Natural killer cell (primary cell): ENCODE results near the gene SASH1. TPM values are rescaled to one million over a fixed set of nuclear protein-coding genes. Genes with fewer than 3 reads are reported as not detected.

ENCODE experiments used
- ATAC-seq, 3 donors: fragments of 150-1000 bp in 2 of 3; fragments of 200-7000 bp in 1 of 3; cut with Tn5 transposase; 1 replicate in 1 of 3; 2 replicates in 2 of 3; pipeline ENCODE4 v1.10.0; 2021; ENCODE audit warnings: mild to moderate bottlenecking in 2 of 3, moderate library complexity in 2 of 3
- DNase-seq, 2 donors: peaks; one replicate each; pipeline versions ENCODE4 v3.0.0 to v3.0.0-alpha.2; 2013 to 2021; ENCODE audit warnings: mixed read lengths in 1 of 2
- H3K27ac ChIP-seq: one replicate; pipeline ENCODE4 v1.5.1; 2013; ENCODE audit warnings: mild to moderate bottlenecking, low read length
- H3K27me3 ChIP-seq: one replicate; pipeline ENCODE4 v1.6.1; 2013; ENCODE audit warnings: low read length; ENCODE audit not compliant: control insufficient read depth, insufficient read depth
- H3K36me3 ChIP-seq: one replicate; pipeline ENCODE4 v1.6.1; 2013; ENCODE audit warnings: low read length; ENCODE audit not compliant: control insufficient read depth, insufficient read depth
- H3K4me1 ChIP-seq: one replicate; pipeline ENCODE4 v1.6.1; 2013; ENCODE audit warnings: low read length; ENCODE audit not compliant: control insufficient read depth, insufficient read depth
- H3K4me3 ChIP-seq: one replicate; pipeline ENCODE4 v1.5.1; 2013; ENCODE audit warnings: low read length
- H3K9me3 ChIP-seq: one replicate; pipeline ENCODE4 v1.6.1; 2013; ENCODE audit warnings: low read length; ENCODE audit not compliant: control insufficient read depth, insufficient read depth
- H3K27ac Mint-ChIP-seq, 2 donors: one replicate each; pipeline ENCODE4 v1.8.0; 2022; ENCODE audit warnings: mild to moderate bottlenecking in 2 of 2, mixed read lengths in 2 of 2, moderate library complexity in 1 of 2
- H3K27me3 Mint-ChIP-seq, 2 donors: one replicate each; pipeline ENCODE4 v1.8.0; 2022; ENCODE audit warnings: low read depth in 2 of 2, mixed read lengths in 2 of 2
- H3K36me3 Mint-ChIP-seq: one replicate; pipeline ENCODE4 v1.8.0; 2022; ENCODE audit warnings: mixed read lengths
- H3K4me1 Mint-ChIP-seq, 2 donors: one replicate each; pipeline ENCODE4 v1.8.0; 2022; ENCODE audit warnings: mixed read lengths in 2 of 2
- H3K4me3 Mint-ChIP-seq: one replicate; pipeline ENCODE4 v1.8.0; 2022; ENCODE audit warnings: mild to moderate bottlenecking, moderate library complexity, mixed read lengths
- H3K9me3 Mint-ChIP-seq, 2 donors: one replicate each; pipeline ENCODE4 v1.8.0; 2022; ENCODE audit warnings: mixed read lengths in 2 of 2
- CTCF ChIP-seq: fragments of 200-600 bp; IDR thresholded peaks from one replicate; pipeline ENCODE4 v1.8.0; 2022; ENCODE audit warnings: antibody characterized with exemption
- WGBS: methylation state at CpG from one replicate; pipeline ENCODE4 v1.1.7; 2013; ENCODE audit warnings: missing lambda C conversion rate; ENCODE audit not compliant: insufficient coverage; 5-methylcytosine and 5-hydroxymethylcytosine counted together
- intact Hi-C: fragments of 100-400 bp; cut with micrococcal nuclease; formaldehyde crosslinking; loops from one replicate; pipeline ENCODE4 v1.14.2; 2022
- total RNA-seq, 4 donors: library from RNA; stranded (reverse); fragments of 120-200 nt in 1 of 4; gene quantifications; one replicate each; pipeline versions ENCODE4 v1.2.3 to v1.2.4, GENCODE V29; 2013 to 2022

Gene SASH1
- total RNA-seq, 3 donors from 2014 or later (not counting 1 experiment from before 2014, with no cell fraction given), result 0.63 to 6.2 (median 2.7) TPM

- no peak overlapping the region for H3K27ac Mint-ChIP-seq
- no peak for DNase-seq
- no peaks in the 10 kb centered on the region for H3K36me3 Mint-ChIP-seq
- 81% methylated on average over 6 of the region's 6 CpGs for WGBS
- no peaks in the 10 kb centered on the region for H3K27me3 ChIP-seq
- intact Hi-C loops, result no loop called here
- no peak overlapping the region for H3K27ac ChIP-seq
- no peak overlapping the region for H3K4me3 ChIP-seq
- H3K27me3 Mint-ChIP-seq, result peaks cover 16 to 47% of the 10 kb centered on the region in 2 donors
- no peaks in the 10 kb centered on the region for H3K36me3 ChIP-seq
- no peaks in the 10 kb centered on the region for H3K9me3 Mint-ChIP-seq
- TF ChIP-seq CTCF, result no peak
- H3K9me3 ChIP-seq, result no peaks in the 10 kb centered on the region
- no peaks in the 10 kb centered on the region for H3K4me1 Mint-ChIP-seq
- no peak for ATAC-seq
- H3K4me1 ChIP-seq, result no peaks in the 10 kb centered on the region
- H3K4me3 Mint-ChIP-seq, result no peak overlapping the region
Observed at GRCh38 chr6:148502773-148503135, 160.1 kb downstream of the SASH1 start.

GRCh38 chr6:148503703-148504102, 161.1 kb downstream of the SASH1 start:
- no peaks in the 10 kb centered on the region for H3K9me3 Mint-ChIP-seq
- no CpG with 5 or more reads among the region's 1 CpG for WGBS
- Histone ChIP-seq H3K4me3 (no peak overlapping the region), H3K27me3 (no peaks in the 10 kb centered on the region), H3K9me3 (no peaks in the 10 kb centered on the region), H3K36me3 (no peaks in the 10 kb centered on the region), H3K27ac (no peak overlapping the region), H3K4me1 (no peaks in the 10 kb centered on the region)
- no peak for DNase-seq
- no peak overlapping the region for H3K27ac Mint-ChIP-seq
- intact Hi-C loops, result no loop called here
- no peak for ATAC-seq
- peaks cover 16 to 56% of the 10 kb centered on the region in 2 donors for H3K27me3 Mint-ChIP-seq
- no peaks in the 10 kb centered on the region for H3K36me3 Mint-ChIP-seq
- H3K4me3 Mint-ChIP-seq, result no peak overlapping the region
- TF ChIP-seq CTCF, result no peak
- H3K4me1 Mint-ChIP-seq, result no peaks in the 10 kb centered on the region

GRCh38 chr6:148507774-148508173, 165.1 kb downstream of the SASH1 start:
- H3K27ac Mint-ChIP-seq, result no peak overlapping the region
- intact Hi-C loops, result no loop called here
- Histone ChIP-seq H3K27ac (no peak overlapping the region), H3K4me3 (no peak overlapping the region), H3K9me3 (no peaks in the 10 kb centered on the region), H3K4me1 (no peaks in the 10 kb centered on the region), H3K27me3 (no peaks in the 10 kb centered on the region), H3K36me3 (no peaks in the 10 kb centered on the region)
- no peak overlapping the region for H3K4me3 Mint-ChIP-seq
- ATAC-seq (no peak), DNase-seq (no peak)
- TF ChIP-seq CTCF, result no peak
- 81% methylated on average over 5 of the region's 5 CpGs for WGBS
- H3K27me3 Mint-ChIP-seq, result peaks cover 12 to 41% of the 10 kb centered on the region in 2 donors
- H3K9me3 Mint-ChIP-seq, result no peaks in the 10 kb centered on the region
- H3K4me1 Mint-ChIP-seq, result no peaks in the 10 kb centered on the region
- H3K36me3 Mint-ChIP-seq, result no peaks in the 10 kb centered on the region

GRCh38 chr6:148508401-148509041, 165.9 kb downstream of the SASH1 start:
- ATAC-seq (no peak), DNase-seq (no peak)
- H3K27ac ChIP-seq, result no peak overlapping the region
- no peaks in the 10 kb centered on the region for H3K9me3 ChIP-seq
- no peaks in the 10 kb centered on the region for H3K36me3 Mint-ChIP-seq
- no peaks in the 10 kb centered on the region for H3K36me3 ChIP-seq
- H3K4me3 Mint-ChIP-seq, result no peak overlapping the region
- H3K4me1 Mint-ChIP-seq, result no peaks in the 10 kb centered on the region
- H3K27me3 ChIP-seq, result no peaks in the 10 kb centered on the region
- WGBS, result 87% methylated on average over 14 of the region's 14 CpGs
- H3K27ac Mint-ChIP-seq, result no peak overlapping the region
- H3K4me3 ChIP-seq, result no peak overlapping the region
- H3K4me1 ChIP-seq, result no peaks in the 10 kb centered on the region
- peaks cover 10 to 44% of the 10 kb centered on the region in 2 donors for H3K27me3 Mint-ChIP-seq
- H3K9me3 Mint-ChIP-seq, result no peaks in the 10 kb centered on the region
- TF ChIP-seq CTCF, result no peak
- intact Hi-C loops, result no loop called here
